Midbrain (tissue), 1 donor: ENCODE measurements around the gene MGMT.

Source experiments
- DNase-seq: peaks from one replicate; lab custom pipeline; 2025; lab: John Stamatoyannopoulos, UW

MGMT gene

GRCh38 chr10:129544205-129545202 is 77.5 kb downstream of the MGMT start:
- no peak for DNase-seq

GRCh38 chr10:129545261-129545660 is 78.2 kb downstream of the MGMT start:
- DNase-seq, result no peak

GRCh38 chr10:129546106-129546505 is 79.1 kb downstream of the MGMT start:
- DNase-seq, result no peak

GRCh38 chr10:129547608-129548007 is 80.6 kb downstream of the MGMT start:
- no peak for DNase-seq

- no peak for DNase-seq
Measured at GRCh38 chr10:129548600-129548999, 81.6 kb downstream of the MGMT start.

GRCh38 chr10:129550076-129550475 is 83.0 kb downstream of the MGMT start:
- no peak for DNase-seq

- DNase-seq, result no peak
Measured at GRCh38 chr10:129550658-129551057, 83.6 kb downstream of the MGMT start.

- no peak for DNase-seq
Measured at GRCh38 chr10:129552119-129552518, 85.1 kb downstream of the MGMT start.

GRCh38 chr10:129553928-129554327 is 86.9 kb downstream of the MGMT start:
- DNase-seq, result no peak

- DNase-seq, result no peak
Measured at GRCh38 chr10:129556316-129556715, 89.3 kb downstream of the MGMT start.

- DNase-seq, result no peak
Measured at GRCh38 chr10:129560361-129560760, 93.3 kb downstream of the MGMT start.

- peak; percentile 2 for DNase-seq
Measured at GRCh38 chr10:129562487-129562886, 95.4 kb downstream of the MGMT start.

GRCh38 chr10:129564923-129565322 is 97.9 kb downstream of the MGMT start:
- no peak for DNase-seq

GRCh38 chr10:129568583-129569344 is 101.7 kb downstream of the MGMT start:
- DNase-seq, result no peak

- DNase-seq, result no peak
Measured at GRCh38 chr10:129570185-129570584, 103.1 kb downstream of the MGMT start.

GRCh38 chr10:129579228-129579627 is 112.2 kb downstream of the MGMT start:
- no peak for DNase-seq

GRCh38 chr10:129580010-129580409 is 113.0 kb downstream of the MGMT start:
- DNase-seq, result no peak

- DNase-seq, result no peak
Measured at GRCh38 chr10:129580901-129581300, 113.9 kb downstream of the MGMT start.

- no peak for DNase-seq
Measured at GRCh38 chr10:129581827-129582411, 114.9 kb downstream of the MGMT start.

GRCh38 chr10:129583831-129584230 is 116.8 kb downstream of the MGMT start:
- no peak for DNase-seq

- no peak for DNase-seq
Measured at GRCh38 chr10:129586898-129587443, 119.9 kb downstream of the MGMT start.

- DNase-seq, result no peak
Measured at GRCh38 chr10:129589546-129589945, 122.5 kb downstream of the MGMT start.
